GM11168 (cell line): ENCODE data around the gene CCDC183.

Source experiments
- in situ Hi-C: fragments of 300-500 bp; cut with MboI; formaldehyde crosslinking; loops from one replicate; pipeline ENCODE4 v1.12.0; 2022; ENCODE audit warnings: low sequenced_read_pairs; ENCODE audit not compliant: unreplicated experiment

The CCDC183 gene

DNA sequence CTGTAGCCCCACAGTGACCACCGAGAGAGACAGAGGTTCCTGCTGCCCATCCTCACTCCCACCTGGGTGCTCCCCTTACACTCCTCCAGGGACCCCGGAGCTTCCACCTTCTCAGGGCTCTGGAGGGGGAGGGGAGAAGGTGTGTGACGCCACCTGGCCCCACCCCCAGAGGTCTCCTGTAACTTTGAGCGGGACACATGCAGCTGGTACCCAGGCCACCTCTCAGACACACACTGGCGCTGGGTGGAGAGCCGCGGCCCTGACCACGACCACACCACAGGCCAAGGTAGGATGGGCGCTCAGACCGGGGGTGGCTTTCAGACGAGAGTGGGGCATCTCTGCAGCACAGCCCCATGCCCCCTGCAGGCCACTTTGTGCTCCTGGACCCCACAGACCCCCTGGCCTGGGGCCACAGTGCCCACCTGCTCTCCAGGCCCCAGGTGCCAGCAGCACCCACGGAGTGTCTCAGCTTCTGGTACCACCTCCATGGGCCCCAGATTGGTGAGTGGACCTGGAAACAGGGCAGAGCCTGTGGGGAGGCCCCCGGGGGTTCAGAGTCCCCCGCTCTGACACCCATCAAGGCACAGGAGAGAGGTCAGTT is 60.5 kb downstream of the CCDC183 start:
- in situ Hi-C loops: no loop called here

DNA sequence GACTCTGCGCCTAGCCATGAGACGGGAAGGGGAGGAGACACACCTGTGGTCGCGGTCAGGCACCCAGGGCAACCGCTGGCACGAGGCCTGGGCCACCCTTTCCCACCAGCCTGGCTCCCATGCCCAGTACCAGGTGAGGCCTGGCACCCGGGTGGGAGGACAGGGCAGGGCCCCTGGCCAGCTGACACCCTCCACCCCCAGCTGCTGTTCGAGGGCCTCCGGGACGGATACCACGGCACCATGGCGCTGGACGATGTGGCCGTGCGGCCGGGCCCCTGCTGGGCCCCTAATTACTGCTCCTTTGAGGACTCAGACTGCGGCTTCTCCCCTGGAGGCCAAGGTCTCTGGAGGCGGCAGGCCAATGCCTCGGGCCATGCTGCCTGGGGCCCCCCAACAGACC is 61.0 kb downstream of the CCDC183 start:
- in situ Hi-C loops: no loop called here
